CD1c-positive myeloid dendritic cell (primary cell): Measurements from ENCODE around the gene TBC1D12.
"Not testable (repeated sequence)": the region's sequence is repeated elsewhere in the genome, so short reads cannot be mapped to it uniquely, and the experiment has no call there.

Source experiments
- DNase-seq: peaks from one replicate; pipeline ENCODE4 v3.0.0-alpha.2; 2016; ENCODE audit errors: extremely low spot score

Gene TBC1D12

DNA sequence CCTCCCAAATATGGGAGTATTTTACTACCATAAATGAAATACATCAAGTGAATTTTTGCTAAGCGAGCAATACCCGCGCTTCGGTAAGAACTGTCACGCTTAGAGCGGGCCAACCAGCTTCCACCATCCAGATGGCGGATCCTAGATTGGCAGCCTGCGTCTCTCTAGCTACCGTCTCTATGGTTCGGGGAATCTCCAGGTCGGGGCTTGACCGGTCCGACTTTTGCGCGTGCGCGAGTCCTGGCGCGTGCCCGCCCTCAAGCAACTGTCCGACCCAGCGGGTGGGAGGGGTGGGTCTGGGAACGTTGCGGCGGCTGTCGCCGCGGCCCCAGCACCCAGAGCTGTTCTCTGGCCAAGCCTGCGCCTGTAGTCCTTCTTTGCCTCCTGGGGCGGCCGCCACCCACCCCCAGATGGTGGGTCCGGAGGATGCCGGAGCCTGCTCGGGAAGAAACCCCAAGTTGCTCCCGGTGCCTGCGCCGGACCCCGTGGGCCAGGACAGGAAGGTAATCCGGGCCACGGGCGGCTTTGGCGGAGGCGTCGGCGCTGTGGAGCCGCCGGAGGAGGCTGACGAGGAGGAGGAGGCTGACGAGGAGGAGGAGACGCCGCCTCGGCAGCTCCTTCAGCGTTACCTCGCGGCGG is at the start of gene TBC1D12:
Gene TBC1D12 (plus strand): TSS at position 338 of the 639 bp plus-strand sequence. CDS start 73 bp downstream, at position 411.
- peak; percentile 94 for DNase-seq

DNA sequence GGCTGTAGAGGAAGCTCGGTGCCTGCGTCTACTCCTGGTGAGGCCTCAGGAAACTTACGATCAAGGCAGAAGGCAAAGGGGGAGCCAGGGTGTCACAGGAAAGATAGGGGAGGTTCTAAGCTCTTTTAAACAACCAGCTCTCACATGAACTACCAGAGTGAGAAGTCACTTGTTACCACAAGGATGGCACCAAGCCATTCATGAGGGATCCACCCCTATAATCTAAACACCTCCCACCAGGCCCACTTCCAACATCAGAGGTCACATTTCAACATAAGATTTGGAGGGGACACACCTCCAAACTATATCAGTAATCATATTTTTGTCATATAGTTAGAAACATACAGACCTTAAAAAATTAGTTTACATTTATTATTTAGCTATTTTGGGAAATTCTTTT is 49.0 kb upstream of the TBC1D12 start:
- DNase-seq: no peak

DNA sequence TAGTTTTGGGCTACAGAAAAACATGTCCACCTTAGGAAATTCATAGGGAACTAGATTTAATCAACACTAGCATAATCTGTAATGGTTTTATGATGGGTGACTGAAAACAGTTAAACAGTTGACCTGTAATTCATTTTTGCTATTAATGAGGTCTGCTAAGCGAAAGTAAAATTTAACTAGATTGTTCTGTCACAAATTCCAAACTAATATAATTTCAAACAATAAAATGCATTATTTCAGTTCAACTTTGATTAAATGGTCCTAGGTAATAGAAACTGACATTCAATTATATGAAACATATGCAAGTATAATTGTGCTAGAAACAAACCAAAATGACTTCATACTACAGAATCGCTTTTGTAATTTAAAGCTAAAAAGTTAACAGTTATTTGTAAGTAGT is 46.5 kb upstream of the TBC1D12 start:
- no peak for DNase-seq

DNA sequence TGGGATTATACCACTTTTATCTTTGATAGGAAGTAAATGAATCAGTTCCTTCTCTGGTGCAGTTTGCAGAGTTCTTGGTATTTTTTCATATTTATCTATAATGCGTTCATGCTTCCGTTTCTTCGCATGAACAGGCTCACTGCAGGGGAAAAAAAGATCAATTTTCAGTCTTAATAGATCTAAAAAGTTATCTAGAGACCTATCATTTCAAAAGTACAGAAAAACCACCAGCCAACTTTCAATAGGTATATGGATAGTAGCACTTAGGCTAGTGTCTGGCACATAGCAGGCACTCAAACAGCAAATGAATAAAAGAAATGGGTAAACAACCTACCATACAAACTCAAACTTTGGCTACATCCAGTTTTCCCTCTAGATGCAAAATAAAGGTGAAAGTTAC is 45.1 kb upstream of the TBC1D12 start:
- no peak for DNase-seq

DNA sequence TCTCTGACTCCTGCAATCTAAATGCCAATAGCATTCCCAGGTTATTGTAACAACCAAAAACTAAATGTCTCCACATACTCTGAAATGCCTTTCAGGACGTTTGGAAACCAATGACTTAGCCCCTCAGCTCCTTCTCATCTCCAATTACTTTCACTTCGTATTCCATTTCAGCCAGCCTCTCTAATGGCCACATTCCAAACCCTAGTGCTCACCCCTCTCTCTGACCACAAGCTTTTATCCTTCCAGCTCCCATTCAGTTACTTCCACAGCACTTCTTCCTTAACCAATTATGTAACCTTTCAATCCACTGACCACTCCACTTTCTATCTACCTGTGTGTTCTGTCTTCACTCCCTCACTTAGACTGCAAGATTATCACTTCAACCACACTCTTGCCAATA is 43.9 kb upstream of the TBC1D12 start:
- no peak for DNase-seq

DNA sequence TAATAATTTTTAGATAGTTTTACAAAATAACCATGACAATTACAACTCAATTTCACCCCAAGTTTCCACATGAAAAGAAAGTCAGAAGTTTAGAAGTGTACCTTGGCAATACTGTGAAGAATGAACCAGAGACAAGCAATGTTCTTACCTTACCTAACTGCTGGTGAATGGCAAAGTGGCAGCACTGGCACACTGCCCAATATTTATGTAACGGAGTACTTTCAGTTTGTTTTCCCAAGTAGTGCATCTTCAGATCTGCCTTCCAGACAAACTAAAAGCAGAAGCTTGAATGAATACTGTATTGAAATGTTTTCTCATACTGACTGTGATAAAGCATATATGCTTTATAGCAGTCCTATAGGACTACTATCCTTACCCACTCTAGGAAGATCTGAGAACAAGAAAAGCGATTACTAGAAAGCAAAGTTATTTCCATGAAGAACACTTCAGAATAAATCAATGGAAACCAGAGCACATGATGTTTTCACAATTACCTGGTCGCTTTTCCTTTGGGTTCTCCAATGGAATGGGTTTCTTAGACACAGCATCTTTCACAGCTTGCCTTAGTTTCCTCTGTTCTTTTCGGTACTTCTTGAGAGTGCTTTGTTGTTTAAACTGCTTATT is 41.1 kb upstream of the TBC1D12 start:
- DNase-seq: peak; percentile 33

DNA sequence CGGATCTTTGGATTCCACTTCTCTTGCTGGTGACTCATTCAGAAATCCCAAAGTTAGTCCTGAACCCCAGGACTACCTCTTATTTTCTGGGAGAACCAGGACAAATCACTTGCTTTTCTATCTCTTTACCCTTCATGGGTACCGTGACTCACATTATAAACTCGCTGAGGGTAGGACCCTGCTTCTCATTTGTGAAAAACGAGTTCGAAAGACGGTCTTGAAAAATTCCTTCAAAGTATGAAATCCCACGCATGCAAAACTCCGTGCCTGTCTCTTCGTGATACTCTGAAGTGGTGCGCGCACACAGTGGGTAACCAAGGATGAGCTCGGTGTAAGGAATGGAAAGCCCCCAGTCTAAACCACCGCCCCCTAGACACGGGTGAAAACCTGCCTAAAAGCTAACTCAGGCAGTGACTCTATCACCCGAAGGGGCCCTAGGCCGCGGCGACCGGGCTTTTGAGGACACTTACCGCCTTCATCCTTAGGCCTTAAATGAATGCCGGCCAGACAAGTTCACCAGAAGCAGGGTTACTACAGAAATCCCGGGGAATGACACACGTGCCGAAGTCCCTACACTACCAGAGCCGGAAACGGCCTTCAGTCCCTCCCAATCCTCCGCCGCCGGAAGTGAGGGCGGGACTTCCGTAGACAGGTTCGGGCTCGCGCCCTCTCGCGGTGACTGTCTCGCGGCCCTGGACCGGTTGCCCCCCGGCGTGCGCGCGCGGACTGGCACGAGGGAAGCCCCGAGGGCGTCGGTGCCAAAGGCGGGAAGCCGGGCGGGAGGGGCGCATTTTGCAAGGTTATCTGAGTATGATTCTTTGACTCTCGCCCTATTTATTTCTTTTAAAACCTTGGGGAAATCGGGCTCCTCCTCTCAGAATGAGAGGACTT is 39.7 kb upstream of the TBC1D12 start, which contains the start of gene NOC3L:
Gene NOC3L (minus strand): TSS at position 580 of the 891 bp plus-strand sequence. CDS start 101 bp downstream, at position 479.
- DNase-seq: peak; percentile 97

DNA sequence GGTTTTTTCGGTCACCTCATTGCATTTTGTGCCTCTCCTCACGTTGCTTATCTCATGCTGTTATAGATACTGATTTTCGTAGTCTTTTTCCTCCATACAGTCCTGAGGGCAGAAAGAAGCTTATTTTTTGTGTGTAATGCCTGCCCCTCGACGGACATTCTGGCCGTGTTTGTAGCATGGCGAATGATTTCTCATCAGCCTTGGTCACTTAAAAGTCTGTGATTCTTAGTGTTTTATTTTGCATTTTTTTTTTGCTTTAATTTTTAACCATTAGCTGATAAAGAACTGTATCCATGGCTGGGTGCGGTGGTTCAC is 39.1 kb upstream of the TBC1D12 start:
- DNase-seq: no peak

DNA sequence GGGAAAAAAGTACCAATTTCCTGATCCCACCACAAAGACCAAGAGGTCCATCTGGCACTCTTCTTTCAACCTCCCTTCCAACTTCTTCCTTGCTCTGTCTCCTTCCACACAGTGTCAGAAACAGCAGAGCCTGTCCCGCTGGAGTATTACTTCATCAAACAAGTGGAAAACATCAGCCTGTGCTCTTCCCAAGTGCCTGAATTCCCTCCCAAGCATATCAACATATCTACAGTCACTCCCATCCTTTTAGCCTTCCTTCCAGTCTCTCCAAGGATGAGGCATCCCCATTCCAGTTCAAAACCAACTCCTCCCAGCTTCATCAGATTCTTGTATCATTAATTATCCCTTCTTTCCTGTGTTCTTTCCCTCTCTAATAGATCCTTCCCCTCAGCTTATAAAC is 37.9 kb upstream of the TBC1D12 start:
- DNase-seq: no peak

DNA sequence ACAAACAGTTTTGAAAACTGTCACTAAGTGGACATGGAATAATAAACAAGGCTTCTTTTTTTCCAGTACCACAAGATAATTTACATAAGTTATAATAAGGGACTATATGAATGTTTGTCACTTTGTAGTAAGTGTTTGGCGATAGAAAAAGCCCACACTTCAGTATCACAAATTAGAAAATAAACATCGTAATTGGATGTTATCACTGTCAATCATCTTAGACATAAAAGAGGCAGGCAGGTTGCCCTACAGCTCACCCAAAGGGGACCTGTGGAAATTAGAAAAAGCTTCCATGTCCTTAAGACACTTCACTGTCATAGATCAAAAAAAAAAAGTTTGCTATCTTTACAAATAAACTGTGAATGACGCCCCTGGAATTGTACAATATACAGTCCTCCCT is 36.0 kb upstream of the TBC1D12 start:
- DNase-seq: no peak

DNA sequence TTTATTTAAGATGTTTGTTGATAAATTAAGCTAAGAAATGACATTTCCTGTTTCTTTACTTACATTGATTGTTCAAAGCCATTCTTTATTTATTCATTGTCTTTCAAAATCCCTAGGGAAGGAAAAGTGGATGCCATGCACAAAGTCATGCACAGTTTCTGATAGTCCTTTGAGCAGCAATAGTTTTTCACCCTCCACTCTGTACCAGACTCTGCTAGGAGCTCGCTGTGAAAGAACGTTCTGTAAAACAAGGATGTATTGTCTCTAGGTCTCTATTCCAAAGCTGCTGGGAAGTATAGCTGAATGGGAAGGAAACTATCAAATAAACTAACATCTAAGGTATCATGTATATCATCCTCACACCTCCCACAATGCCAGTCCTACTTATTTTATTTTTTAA is 31.8 kb upstream of the TBC1D12 start:
- DNase-seq: no peak

DNA sequence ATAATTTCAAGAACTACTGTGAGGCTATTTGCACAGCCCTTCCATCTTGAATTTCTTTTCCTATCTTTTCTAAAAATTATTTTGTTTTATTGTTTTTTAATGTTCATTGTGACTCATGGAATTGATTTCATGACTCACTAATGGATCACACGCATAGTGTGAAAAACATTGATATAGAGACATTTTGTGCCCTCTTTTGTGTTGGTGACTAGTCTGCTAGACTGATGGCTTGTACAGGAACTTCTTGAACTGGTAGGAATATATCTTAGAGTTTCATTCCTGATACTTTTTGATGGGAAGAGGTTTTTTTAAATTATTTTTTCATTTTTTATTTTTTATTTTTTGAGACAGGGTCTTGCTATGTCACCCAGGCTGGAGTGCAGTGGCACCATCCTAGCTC is 27.0 kb upstream of the TBC1D12 start:
- DNase-seq: no peak

DNA sequence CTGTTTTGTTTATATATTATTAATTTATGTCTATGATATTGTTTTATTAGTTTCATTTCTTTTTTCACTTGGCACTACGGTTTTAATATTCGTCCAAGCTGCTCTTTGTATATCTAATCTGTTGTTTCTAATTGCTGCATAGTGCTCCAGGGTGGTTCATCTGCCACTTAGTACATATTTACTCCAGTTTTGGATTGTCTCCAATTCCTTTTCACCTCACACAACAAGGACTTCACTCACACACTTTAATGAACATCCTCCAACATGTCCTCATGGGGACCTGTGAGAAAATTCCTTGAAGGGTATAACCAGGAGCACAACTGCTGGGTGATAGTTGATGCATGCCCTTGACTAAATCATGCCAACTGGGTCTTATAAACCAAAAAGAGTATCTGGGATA is 25.5 kb upstream of the TBC1D12 start:
- DNase-seq: no peak

DNA sequence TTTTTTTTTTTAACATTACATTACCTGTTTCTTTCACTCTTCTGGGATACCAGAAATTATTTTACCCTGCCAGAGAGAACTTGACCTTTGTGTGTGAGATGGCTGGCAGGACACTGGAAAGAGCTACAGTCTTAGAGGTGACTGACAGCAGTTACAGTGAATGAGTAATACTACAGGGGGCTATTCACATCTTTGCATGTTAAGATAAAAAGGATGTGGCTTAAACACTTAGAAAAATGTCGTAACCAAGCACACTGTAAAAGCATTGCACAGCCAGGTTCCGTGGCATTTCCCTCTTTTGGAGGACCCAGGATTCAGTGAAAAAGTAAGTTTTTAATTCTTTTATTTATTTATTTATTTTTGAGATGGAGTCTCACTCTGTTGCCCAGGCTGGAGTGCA is 18.8 kb upstream of the TBC1D12 start:
- peak; percentile 23 for DNase-seq

DNA sequence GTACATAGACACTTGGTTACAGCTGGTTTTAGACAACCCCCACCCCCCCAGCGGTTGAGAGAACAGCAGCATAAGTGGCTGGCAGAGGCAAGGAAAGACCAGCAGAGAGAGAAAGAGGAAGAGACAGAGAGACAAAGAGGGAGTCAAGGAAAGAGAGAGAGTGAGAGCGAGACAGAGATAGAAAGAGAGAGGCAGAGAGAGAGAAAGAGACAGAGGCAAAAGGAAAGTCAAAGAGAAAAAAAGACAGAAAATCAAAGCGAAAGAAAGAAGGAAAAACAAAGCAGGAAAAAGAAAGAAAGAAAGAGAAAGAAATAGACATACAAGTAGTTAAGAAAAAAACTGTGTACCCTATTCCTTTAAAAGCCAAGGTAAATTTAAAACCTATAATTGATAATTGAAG is 16.6 kb upstream of the TBC1D12 start:
- DNase-seq: not testable (repeated sequence)

DNA sequence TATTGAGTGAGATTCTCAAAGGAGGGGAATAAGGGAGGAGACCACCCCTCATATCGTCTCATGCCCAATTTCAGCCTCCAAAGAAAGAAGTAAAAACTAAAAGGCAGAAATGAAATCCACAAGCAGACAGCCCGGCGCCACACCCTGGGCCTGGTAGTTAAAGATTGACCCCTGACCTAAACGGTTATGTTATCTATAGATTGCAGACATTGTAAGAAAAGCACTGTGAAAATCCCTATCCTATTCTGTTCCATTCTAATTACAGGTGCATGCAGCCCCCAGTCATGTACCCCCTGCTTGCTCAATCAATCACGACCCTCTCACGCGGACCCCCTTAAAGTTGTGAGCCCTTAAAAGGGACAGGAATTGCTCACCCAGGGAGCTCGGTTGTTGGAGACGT is 10.2 kb upstream of the TBC1D12 start:
- not testable (repeated sequence) for DNase-seq

DNA sequence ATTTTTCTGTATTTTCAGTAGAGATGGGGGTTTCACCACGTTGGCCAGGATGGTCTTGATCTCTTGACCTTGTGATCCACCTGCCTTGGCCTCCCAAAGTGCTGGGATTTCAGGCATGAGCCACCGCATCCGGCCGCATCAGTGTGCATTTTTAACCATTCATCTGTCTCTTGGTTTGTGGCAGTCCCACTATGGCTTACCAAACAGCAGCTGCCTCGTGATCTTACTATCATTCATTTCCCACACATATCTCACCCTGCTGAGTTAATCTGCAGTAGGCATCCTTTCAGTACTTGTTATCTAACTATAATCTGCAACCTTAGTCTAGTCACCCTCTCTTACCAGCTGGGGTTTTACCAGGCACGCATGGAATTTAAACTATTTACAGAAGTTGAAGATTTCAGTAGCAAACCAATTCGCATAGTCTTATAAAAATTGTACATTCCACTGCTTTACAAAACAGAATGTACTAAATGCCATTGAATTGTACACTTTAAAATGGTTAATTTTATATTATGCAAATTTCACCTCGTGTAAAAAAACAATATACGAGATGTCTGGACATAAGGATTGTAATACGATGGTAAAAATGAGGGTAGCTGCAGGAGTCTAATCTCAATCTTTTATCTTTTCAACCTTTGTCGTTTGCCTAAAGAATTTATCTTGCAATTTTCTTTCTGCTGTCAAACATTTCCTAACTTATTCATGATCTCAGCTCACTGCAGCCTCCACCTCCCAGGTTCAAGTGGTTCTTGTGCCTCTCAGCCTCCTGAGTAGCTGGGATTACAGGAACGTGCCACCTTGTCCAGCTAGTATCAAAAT is 4.6 kb upstream of the TBC1D12 start:
- DNase-seq: no peak

DNA sequence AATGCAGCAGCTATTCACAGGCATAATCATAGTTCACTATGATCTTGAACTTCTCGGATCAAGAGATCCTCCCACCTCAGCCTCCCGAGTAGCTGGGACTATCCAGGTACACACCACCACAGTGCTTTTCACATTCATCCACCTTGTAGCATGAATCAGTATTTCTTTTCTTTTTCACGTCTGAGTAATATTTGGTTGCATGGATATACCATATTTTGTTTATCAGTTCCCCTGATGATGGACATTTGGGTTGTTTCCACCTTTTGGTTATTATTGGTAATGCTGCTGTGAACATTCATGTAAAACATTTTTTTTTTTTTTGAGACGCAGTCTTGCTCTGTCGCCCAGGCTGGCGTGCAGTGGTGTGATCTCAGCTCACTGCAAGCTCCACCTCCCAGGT is 3.6 kb upstream of the TBC1D12 start:
- DNase-seq: no peak

DNA sequence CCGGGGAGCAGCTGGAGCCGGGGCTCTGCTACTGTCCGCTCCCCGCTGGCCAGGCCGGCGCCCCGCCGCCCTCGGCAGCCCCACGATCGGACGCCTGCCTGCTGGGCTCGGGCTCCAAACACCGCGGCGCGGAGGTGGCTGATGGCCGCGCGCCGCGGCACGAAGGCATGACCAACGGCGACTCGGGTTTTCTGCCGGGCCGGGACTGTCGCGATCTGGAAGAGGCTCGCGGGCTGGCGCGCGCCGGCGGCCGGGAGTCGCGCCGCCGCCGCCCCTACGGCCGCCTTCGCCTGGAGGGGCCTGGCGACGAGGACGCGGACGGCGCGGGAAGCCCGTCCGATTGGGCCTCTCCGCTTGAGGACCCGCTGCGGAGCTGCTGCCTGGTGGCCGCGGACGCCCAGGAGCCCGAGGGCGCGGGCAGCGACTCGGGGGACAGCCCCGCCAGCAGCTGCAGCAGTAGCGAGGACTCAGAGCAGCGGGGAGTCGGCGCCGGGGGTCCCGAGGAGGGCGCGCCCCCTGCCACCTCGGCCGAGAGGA is 570 bp downstream of the TBC1D12 start:
- DNase-seq: peak; percentile 43

DNA sequence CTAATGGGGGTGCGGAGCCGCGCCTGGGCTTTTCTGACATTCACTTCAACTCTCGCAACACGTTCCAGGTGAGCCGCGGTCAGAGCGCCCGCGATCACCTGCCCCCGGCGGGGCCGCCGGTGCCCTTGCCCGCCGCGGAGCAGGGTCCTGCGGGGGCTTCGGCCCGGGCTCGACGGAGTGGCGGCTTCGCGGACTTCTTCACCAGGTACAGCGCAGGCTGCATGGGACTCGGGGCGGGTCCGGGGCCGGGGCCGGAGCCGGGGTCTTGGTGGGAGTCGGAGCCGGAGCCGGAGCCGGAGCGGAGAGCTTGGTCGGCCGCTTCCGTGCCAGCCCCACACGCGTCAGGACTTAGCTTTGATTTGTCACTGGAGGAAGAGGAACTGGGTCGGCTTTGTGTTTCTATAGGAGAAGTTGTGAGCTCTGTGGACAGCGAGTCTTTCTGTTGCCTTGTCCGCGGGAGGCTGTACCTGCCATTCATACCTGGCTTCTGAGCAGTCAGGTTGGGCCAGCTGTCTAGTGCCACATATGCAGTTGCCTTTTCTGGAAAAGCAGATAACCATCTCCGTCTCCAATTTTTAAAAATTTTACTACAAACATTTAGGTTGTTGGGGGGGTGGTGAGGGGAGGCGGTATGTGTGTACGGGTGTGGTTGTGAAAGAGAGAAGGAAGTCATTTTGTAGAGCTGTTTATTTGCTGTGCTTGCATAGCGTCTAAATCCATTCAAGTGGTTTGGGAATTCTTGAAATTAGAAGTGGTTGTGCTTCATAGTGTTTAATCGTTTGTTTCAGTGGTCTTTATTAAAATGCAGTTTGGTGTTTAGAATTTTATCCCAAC is 1.3 kb downstream of the TBC1D12 start:
- peak; percentile 90 for DNase-seq

DNA sequence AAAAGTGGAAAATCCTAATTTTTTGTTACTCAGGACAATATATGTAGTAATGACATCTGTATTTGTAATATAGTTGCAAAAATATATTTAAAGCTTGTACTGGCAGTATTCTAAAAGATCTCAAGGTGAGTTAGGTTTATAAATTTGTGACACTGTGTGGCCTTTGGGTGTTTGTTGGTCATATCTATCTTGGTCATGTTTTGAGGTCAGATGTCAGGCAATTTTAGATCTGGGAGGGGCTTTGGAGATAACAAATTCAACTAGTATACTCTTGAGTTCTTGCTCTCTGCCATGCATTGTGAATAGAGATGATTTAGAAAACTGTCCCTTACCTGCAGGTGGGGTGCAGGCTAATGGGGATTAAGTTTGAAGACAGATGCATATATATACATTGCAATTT is 3.1 kb downstream of the TBC1D12 start:
- DNase-seq: no peak
